K562 (cell line): ENCODE data around the gene RYR1. TPM values are rescaled to one million over a fixed set of nuclear protein-coding genes. Genes with fewer than 3 reads are reported as not detected.

Experiments used
- CREM ChIP-seq: IDR thresholded peaks from 2 replicates; pipeline ENCODE4 v1.6.1; 2014; ENCODE audit warnings: antibody characterized with exemption, low read depth
- ELF1 ChIP-seq: fragments of 200-800 bp; sonication (Bioruptor generic); IDR thresholded peaks from 2 replicates; pipeline ENCODE4 v1.6.1; 2016; ENCODE audit warnings: missing genetic modification characterization, missing compliant biosample characterization
- GTF2E2 ChIP-seq: fragments of 200-800 bp; sonication (Bioruptor generic); IDR thresholded peaks from 2 replicates; pipeline ENCODE4 v1.6.1; 2016; ENCODE audit warnings: missing genetic modification characterization, missing compliant biosample characterization
- KHSRP ChIP-seq: fragments of 450-650 bp; IDR thresholded peaks from 2 replicates; pipeline ENCODE4 v1.6.1; 2017
- RCOR1 ChIP-seq, 2 experiments: IDR thresholded peaks; 2 replicates each; pipeline ENCODE4 v1.6.1; 2012; ENCODE audit warnings: low read depth in 2 of 2, low read length in 2 of 2, borderline replicate concordance in 1 of 2, improper control_type of control experiment in 1 of 2
- SRF ChIP-seq, 2 experiments: fragments of 250-450, 450-650 bp in 1 of 2; sonication (Bioruptor Pico) in 1 of 2; sonication (generic) in 1 of 2; formaldehyde crosslinking; IDR thresholded peaks; 2 replicates each; pipeline versions ENCODE4 v1.5.0 to v1.5.1; 2020 to 2022; ENCODE audit warnings: mild to moderate bottlenecking in 1 of 2, missing genetic modification reagents in 1 of 2
- SRSF9 ChIP-seq: fragments of 200-400 bp; formaldehyde crosslinking; IDR thresholded peaks from 2 replicates; pipeline ENCODE4 v1.6.1; 2017; ENCODE audit warnings: low read depth, low read length, borderline replicate concordance
- TRIM28 ChIP-seq: fragments of 450-650 bp; IDR thresholded peaks from 2 replicates; pipeline ENCODE4 v1.6.1; 2017
- ZBTB7A ChIP-seq: IDR thresholded peaks from 2 replicates; pipeline ENCODE4 v1.6.1; 2011; ENCODE audit warnings: low read depth, mild to moderate bottlenecking, low read length, moderate library complexity, borderline replicate concordance; ENCODE audit not compliant: control insufficient read depth
- ZEB2 ChIP-seq: fragments of 450-650 bp; IDR thresholded peaks from 2 replicates; pipeline ENCODE4 v1.6.1; 2016
- ZNF23 ChIP-seq: fragments of 250-450 bp; sonication (Bioruptor Pico); IDR thresholded peaks from 2 replicates; pipeline ENCODE4 v1.4.0; 2020; ENCODE audit warnings: mild to moderate bottlenecking
- polyA plus RNA-seq, 8 experiments: library from polyadenylated mRNA; depleted of rRNA in 4 of 8; stranded (reverse) in 5 of 8; unstranded in 3 of 8; fragments of >200 nt; fragmentation: Nextera tagmentation in 2 of 8; fragmentation: Illumina TruSeq in 1 of 8; extraction: Ambion mirVana in 2 of 8; extraction: Trizol in 1 of 8; gene quantifications; 2 replicates each; pipeline versions ENCODE4 v1.2.1 to v1.2.3, GENCODE V29; 2011 to 2014; ENCODE audit warnings: inconsistent platforms in 1 of 8, missing spikeins in 1 of 8
- total RNA-seq, 7 experiments: library from RNA; depleted of rRNA in 6 of 7; stranded (reverse); fragments of >200 nt in 6 of 7; fragmentation: Illumina TruSeq in 2 of 7; extraction: Trizol in 2 of 7; gene quantifications; 2 replicates each; pipeline versions ENCODE4 v1.2.1 to v1.2.3, GENCODE V29; 2011 to 2021; ENCODE audit warnings: low replicate concordance in 1 of 7
- TF ChIP-seq, protein P1 (sequence below): fragments of 200-600 bp; sonication (generic); IDR thresholded peaks from one replicate; pipeline ENCODE4 v1.6.1; 2012; ENCODE audit warnings: mild to moderate bottlenecking, low read depth, low read length, inconsistent platforms

Gene RYR1
- total and polyA plus RNA-seq, 9 of the 15 experiments (the other 6 are each of a cell fraction or from before 2014, with no cell fraction given) = 0.11 to 7.4 (median 3.7) TPM

DNA sequence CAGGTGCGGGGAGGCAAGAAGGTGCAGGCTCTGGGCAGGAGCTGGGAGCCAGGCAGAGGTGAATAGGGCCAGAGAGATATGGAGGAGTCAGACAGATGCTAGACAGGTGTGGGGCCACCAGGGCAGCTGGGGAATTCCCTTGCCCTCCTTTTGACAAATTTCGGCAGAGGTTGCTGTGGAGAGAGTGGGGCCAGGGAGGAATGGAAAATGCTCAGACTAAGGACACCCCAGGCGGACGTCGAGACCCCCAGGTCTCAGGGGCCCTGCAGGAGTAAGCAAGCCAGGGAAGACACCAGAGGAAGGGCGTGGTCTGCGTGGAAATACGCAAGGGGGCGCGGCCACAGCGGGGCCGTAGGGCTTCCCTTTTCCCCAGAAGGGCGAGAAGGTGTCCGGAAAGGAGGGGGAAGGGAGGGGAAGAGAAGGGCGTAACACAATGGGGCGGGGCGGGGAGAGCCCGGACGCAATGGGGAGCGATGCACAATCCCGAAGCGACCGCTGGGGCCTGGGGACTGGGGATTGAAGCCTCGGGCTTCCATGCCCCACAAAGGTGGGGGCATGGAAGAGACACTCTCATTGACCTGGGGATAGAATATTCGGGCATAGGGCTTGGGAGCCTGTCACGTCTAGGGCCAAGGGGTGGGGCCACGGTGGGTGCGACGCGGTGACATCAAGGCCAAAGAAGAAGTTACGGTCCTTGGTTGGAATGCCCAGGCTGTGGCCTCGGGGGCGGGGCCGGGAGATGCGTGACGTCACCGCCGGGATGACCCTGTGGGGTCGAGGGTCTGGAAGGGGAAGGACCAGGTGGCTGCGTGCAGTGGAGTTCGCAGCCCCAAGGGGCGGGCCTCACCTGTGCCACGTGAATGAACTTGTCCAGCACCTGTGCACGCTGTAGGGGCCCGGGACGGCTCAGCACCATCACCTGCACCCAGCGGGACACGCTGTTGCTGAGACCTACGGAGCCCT is 15.7 kb upstream of the RYR1 start (continued):
- TF ChIP-seq, protein P1, sequence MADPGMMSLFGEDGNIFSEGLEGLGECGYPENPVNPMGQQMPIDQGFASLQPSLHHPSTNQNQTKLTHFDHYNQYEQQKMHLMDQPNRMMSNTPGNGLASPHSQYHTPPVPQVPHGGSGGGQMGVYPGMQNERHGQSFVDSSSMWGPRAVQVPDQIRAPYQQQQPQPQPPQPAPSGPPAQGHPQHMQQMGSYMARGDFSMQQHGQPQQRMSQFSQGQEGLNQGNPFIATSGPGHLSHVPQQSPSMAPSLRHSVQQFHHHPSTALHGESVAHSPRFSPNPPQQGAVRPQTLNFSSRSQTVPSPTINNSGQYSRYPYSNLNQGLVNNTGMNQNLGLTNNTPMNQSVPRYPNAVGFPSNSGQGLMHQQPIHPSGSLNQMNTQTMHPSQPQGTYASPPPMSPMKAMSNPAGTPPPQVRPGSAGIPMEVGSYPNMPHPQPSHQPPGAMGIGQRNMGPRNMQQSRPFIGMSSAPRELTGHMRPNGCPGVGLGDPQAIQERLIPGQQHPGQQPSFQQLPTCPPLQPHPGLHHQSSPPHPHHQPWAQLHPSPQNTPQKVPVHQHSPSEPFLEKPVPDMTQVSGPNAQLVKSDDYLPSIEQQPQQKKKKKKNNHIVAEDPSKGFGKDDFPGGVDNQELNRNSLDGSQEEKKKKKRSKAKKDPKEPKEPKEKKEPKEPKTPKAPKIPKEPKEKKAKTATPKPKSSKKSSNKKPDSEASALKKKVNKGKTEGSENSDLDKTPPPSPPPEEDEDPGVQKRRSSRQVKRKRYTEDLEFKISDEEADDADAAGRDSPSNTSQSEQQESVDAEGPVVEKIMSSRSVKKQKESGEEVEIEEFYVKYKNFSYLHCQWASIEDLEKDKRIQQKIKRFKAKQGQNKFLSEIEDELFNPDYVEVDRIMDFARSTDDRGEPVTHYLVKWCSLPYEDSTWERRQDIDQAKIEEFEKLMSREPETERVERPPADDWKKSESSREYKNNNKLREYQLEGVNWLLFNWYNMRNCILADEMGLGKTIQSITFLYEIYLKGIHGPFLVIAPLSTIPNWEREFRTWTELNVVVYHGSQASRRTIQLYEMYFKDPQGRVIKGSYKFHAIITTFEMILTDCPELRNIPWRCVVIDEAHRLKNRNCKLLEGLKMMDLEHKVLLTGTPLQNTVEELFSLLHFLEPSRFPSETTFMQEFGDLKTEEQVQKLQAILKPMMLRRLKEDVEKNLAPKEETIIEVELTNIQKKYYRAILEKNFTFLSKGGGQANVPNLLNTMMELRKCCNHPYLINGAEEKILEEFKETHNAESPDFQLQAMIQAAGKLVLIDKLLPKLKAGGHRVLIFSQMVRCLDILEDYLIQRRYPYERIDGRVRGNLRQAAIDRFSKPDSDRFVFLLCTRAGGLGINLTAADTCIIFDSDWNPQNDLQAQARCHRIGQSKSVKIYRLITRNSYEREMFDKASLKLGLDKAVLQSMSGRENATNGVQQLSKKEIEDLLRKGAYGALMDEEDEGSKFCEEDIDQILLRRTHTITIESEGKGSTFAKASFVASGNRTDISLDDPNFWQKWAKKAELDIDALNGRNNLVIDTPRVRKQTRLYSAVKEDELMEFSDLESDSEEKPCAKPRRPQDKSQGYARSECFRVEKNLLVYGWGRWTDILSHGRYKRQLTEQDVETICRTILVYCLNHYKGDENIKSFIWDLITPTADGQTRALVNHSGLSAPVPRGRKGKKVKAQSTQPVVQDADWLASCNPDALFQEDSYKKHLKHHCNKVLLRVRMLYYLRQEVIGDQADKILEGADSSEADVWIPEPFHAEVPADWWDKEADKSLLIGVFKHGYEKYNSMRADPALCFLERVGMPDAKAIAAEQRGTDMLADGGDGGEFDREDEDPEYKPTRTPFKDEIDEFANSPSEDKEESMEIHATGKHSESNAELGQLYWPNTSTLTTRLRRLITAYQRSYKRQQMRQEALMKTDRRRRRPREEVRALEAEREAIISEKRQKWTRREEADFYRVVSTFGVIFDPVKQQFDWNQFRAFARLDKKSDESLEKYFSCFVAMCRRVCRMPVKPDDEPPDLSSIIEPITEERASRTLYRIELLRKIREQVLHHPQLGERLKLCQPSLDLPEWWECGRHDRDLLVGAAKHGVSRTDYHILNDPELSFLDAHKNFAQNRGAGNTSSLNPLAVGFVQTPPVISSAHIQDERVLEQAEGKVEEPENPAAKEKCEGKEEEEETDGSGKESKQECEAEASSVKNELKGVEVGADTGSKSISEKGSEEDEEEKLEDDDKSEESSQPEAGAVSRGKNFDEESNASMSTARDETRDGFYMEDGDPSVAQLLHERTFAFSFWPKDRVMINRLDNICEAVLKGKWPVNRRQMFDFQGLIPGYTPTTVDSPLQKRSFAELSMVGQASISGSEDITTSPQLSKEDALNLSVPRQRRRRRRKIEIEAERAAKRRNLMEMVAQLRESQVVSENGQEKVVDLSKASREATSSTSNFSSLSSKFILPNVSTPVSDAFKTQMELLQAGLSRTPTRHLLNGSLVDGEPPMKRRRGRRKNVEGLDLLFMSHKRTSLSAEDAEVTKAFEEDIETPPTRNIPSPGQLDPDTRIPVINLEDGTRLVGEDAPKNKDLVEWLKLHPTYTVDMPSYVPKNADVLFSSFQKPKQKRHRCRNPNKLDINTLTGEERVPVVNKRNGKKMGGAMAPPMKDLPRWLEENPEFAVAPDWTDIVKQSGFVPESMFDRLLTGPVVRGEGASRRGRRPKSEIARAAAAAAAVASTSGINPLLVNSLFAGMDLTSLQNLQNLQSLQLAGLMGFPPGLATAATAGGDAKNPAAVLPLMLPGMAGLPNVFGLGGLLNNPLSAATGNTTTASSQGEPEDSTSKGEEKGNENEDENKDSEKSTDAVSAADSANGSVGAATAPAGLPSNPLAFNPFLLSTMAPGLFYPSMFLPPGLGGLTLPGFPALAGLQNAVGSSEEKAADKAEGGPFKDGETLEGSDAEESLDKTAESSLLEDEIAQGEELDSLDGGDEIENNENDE = no peak
- 0 out of 2 replicates have a peak, but pooled peaks have one; percentile 38 for TF ChIP-seq ELF1 (tag)
- TF ChIP-seq ZNF23 (CRISPR knock-in tag) = no peak
- peak; percentile 82 for TF ChIP-seq CREM
- no peak for TF ChIP-seq SRSF9
- 0 out of 4 replicates have a peak, but pooled peaks of 1 of the 2 experiments have one; percentile 55 for TF ChIP-seq SRF (CRISPR knock-in tag; IDR thresholded peaks at IDR 0.05)
- peak; percentile 63; the same call in 1 of the 2 replicates for TF ChIP-seq ZEB2
- peak; percentile 70 for TF ChIP-seq KHSRP
- TF ChIP-seq GTF2E2 (tag) = no peak
- peak in 1 of 2 experiments; percentile 22; a peak in 1 of 4 replicates for TF ChIP-seq RCOR1 (IDR thresholded peaks at IDR 0.05; ENCODE audit: borderline replicate concordance in 1 of 2, low read depth in 2 of 2, low read length in 2 of 2)
- peak; percentile 40; the same call in 1 of the 2 replicates for TF ChIP-seq TRIM28
- TF ChIP-seq ZBTB7A = peak; percentile 55; the same call in 1 of the 2 replicates
